ENCODE results near the gene HOXB3.
A peak's percentile ranks its signal among the peaks of the same experiment; 100 is the strongest.

The HOXB3 gene

DNA sequence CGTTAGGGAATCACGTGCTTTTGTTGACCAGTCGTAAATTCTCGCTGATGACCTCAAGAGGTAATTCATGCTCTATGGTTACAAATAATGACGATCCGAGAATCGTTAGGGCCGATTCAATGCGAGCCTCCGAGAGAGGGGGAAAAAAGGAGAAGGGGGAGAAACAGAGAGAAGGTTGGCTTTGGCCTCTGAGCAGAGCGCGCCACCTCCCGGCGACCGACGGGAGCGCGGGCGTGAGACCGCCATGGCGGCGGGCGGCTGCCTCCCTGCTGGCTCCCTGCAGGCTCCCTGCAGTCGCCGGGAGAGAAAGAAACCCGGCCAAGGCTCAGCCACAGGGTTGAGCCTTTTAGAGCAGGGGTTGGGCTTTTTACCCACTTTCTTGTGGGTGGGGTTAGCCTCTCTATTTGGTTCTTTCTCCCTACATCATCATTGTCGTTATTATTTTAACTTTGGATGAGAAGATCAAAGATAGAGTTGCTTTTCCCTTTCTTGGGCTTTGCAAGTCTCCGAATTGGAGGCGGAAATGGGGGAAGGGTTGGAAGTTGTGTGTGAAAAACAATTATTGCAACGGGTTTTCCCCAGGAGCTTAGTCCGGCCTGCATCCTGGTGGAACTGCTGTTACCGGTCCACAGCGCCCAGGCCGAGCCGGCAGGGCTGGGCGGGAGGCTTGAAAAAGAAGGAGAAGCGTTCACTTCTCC is 3.9 kb upstream of the HOXB3 start:
- TF ChIP-seq, protein P1, sequence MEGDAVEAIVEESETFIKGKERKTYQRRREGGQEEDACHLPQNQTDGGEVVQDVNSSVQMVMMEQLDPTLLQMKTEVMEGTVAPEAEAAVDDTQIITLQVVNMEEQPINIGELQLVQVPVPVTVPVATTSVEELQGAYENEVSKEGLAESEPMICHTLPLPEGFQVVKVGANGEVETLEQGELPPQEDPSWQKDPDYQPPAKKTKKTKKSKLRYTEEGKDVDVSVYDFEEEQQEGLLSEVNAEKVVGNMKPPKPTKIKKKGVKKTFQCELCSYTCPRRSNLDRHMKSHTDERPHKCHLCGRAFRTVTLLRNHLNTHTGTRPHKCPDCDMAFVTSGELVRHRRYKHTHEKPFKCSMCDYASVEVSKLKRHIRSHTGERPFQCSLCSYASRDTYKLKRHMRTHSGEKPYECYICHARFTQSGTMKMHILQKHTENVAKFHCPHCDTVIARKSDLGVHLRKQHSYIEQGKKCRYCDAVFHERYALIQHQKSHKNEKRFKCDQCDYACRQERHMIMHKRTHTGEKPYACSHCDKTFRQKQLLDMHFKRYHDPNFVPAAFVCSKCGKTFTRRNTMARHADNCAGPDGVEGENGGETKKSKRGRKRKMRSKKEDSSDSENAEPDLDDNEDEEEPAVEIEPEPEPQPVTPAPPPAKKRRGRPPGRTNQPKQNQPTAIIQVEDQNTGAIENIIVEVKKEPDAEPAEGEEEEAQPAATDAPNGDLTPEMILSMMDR (IDR thresholded peaks at IDR 0.05; ENCODE audit: extremely low read depth, missing control alignments), result peak; percentile 92

DNA sequence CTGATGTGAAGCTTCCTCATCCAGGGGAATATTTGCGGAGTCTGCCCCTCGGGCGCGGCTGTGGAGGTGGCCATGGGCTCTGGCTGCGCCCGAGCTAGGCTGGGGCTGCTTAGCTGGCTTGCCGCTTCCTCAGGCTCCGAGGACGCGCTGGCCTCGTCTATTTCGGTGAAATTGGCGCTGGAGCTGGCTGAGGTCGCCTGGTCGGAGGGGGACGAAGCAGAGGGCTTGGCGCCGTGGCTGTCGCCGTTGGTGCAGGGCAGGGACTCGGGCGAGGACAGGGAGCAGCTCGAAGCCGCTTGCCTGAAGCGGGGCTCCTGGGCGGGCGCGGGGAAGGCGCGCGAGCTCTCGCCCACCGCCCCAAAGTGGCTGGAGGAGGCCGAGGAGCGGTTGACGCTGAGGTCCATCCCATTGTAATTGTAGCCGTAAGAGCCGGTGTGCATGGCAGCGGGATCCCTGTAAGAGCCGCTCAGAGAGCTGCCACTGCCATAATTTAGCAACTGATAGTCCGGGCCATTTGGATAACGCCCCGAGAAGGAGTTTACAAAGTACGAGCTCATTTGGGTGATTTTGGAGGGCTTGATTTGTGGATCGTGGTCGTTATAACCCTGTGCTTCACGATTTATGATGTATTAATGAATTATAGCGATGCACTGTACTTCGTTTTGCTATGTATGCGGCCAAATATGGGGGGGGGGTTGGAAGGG is 3.2 kb upstream of the HOXB3 start, which contains the start of gene HOXB5:
TSS of gene HOXB5 (minus strand) at position 654 of the 704 bp plus-strand sequence. CDS start at position 557, 97 bp downstream.
- TF ChIP-seq, protein P1 (IDR thresholded peaks at IDR 0.05; ENCODE audit: extremely low read depth, missing control alignments), result no peak
- DNase-seq (ENCODE audit: low spot score), result peak; percentile 49

More for the DNA sequence above, 3.9 kb upstream of the HOXB3 start:
- peak; percentile 93 for DNase-seq (ENCODE audit: low spot score)

DNA sequence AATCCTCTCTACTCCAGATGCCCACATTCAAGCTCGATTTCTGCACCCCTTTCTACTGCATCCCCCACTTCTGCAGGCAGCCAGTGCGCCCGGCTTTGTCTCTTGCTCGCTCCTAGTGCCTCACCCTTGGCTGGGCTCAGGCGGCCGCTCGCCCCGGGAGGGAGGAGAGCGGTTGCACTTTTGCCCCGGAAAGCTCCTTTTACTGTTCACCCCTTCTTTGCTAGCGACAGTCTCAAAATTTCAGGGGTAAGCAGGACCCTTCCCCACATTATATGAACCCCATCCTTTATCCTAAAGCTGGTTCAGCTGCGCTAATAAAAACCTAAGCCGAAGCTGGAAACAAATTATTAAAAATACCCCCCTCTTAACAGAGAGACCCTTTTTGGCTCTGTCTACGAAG is 2.5 kb upstream of the HOXB3 start:
- DNase-seq (ENCODE audit: low spot score), result no peak
- TF ChIP-seq, protein P1 (IDR thresholded peaks at IDR 0.05; ENCODE audit: extremely low read depth, missing control alignments), result no peak

DNA sequence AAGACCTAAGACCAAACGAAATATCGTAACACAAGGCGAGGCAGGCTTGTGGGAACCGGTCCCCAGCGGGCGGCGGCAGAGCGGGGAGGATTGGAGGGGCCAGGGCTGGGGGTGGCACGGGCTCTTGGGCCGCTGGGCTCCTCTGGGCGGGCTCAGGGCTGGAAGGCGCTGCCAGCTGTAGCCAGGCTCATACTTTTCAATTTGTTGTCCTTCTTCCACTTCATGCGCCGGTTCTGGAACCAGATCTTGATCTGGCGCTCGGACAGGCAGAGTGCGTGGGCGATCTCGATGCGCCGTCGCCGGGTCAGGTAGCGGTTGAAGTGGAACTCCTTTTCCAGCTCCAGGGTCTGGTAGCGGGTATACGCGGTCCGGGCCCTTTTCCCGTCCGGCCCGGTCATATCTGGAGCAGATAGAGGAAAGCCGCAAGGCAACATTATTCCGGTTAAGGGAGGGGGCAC is 2.0 kb upstream of the HOXB3 start:
- TF ChIP-seq, protein P1 (IDR thresholded peaks at IDR 0.05; ENCODE audit: extremely low read depth, missing control alignments), result no peak
- DNase-seq (ENCODE audit: low spot score), result no peak

DNA sequence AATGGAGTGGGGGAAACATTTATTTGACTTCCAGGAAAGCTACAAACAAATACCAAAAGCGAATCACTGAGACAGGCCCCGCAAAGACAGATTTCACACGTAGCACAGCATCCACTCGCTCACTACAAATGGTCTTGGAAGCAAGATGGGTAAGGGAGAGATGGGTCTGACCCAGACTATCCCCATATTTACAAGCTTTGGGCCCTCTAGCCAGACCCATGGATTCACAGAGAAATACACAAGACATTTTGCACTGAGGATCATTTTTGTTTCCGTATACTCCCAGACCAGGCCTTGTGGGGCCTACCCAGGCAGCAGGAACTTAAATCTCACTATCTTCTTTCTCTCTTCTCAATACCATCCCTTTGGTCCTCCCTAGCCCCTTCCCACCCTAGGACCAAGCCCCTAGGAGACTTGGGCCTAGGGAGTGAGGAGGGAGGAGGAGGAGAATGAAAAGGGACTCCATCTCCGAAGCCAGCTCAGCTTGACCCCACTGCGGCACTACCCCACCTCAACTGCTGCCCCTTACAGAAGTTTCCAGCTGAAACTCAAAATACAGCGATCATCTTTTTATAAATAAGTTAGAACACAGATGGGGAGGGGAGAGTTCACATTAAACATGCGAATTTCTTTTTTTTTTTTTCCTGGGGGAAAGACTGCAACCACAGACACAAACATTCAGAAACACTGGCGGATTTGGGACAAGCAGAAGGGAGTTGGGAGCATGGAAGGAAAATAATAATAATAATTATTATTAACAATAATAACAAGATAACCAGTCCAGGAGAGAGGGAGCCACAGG is 1.4 kb upstream of the HOXB3 start:
- TF ChIP-seq, protein P1 (IDR thresholded peaks at IDR 0.05; ENCODE audit: extremely low read depth, missing control alignments), result no peak
- no peak for DNase-seq (ENCODE audit: low spot score)

DNA sequence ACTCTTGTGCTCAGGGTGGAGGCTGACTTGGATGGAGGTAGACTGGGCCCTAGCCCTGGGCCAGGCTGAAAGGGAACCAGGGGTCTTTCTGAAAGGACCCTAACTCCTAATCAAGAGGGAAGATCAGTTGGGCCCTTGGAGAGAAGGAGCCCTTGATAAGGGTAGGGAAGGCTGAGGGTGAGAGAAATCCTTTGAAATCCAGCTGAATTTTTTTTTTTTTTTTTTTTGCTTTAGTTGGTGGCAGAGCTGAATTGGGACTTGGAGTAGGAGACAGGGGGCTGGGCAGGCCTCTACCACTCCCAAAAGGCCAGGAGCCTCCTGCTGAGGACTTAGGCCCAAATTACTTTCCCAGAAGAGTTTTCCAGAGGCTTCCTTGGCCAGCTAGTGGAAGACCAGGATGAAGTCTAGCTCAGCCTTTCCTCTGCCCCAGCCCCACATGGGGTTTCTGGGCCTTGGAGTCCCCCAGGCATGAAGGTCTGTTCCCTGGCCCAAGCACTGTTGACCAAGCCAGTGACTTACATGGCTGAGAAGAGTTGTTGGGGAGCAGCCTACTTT is 643 bp upstream of the HOXB3 start:
- TF ChIP-seq, protein P1 (IDR thresholded peaks at IDR 0.05; ENCODE audit: extremely low read depth, missing control alignments), result no peak

More for the DNA sequence above, 643 bp upstream of the HOXB3 start:
- DNase-seq (ENCODE audit: low spot score), result no peak
